KMS-11 (cell line): Measurements from ENCODE around the gene PPP4R3A.

ENCODE experiments used
- H2AFZ ChIP-seq: fragments of 200-600 bp; sonication (generic); 2 replicates; pipeline ENCODE4 v1.6.1; 2016; ENCODE audit warnings: antibody characterized with exemption, mixed run types, low read depth
- H3K27ac ChIP-seq: fragments of 200-600 bp; sonication (generic); 2 replicates; pipeline ENCODE4 v1.6.1; 2016; ENCODE audit warnings: mild to moderate bottlenecking, mixed run types
- H3K27me3 ChIP-seq: fragments of 200-600 bp; sonication (generic); 2 replicates; pipeline ENCODE4 v1.6.1; 2017; ENCODE audit warnings: mild to moderate bottlenecking, low read depth, mixed run types, moderate library complexity; ENCODE audit not compliant: insufficient read depth
- H3K36me3 ChIP-seq: fragments of 200-600 bp; sonication (generic); 2 replicates; pipeline ENCODE4 v1.6.1; 2017; ENCODE audit warnings: mild to moderate bottlenecking, mixed run types; ENCODE audit not compliant: insufficient read depth
- H3K4me1 ChIP-seq: fragments of 200-600 bp; sonication (generic); 2 replicates; pipeline ENCODE4 v1.6.1; 2016; ENCODE audit warnings: mild to moderate bottlenecking, low read depth, mixed run types; ENCODE audit not compliant: poor library complexity, severe bottlenecking
- H3K4me2 ChIP-seq: fragments of 200-600 bp; sonication (generic); 2 replicates; pipeline ENCODE4 v1.7.0; 2016; ENCODE audit warnings: mild to moderate bottlenecking, mixed run types
- H3K4me3 ChIP-seq: fragments of 200-600 bp; sonication (generic); IDR thresholded peaks from 2 replicates; pipeline ENCODE4 v1.6.1; 2017; ENCODE audit warnings: low read depth, low read length, mixed read lengths; ENCODE audit not compliant: insufficient read depth
- H3K79me2 ChIP-seq: fragments of 200-600 bp; sonication (generic); 2 replicates; pipeline ENCODE4 v1.6.1; 2016; ENCODE audit warnings: low read depth, mixed run types; ENCODE audit not compliant: insufficient read depth
- H3K9ac ChIP-seq: fragments of 200-600 bp; sonication (generic); 2 replicates; pipeline ENCODE4 v1.6.1; 2016; ENCODE audit warnings: mild to moderate bottlenecking, mixed run types
- H4K20me1 ChIP-seq: fragments of 200-600 bp; sonication (generic); 2 replicates; pipeline ENCODE4 v1.6.1; 2016; ENCODE audit warnings: mild to moderate bottlenecking, mixed run types; ENCODE audit not compliant: insufficient read depth
- TF ChIP-seq, protein P1 (sequence below): fragments of 200-600 bp; sonication (generic); conservative IDR thresholded peaks from 2 replicates; pipeline ENCODE4 v1.6.1; 2017; ENCODE audit warnings: low read depth, mild to moderate bottlenecking, antibody characterized with exemption, low read length, moderate library complexity, mixed read lengths

The PPP4R3A gene

DNA sequence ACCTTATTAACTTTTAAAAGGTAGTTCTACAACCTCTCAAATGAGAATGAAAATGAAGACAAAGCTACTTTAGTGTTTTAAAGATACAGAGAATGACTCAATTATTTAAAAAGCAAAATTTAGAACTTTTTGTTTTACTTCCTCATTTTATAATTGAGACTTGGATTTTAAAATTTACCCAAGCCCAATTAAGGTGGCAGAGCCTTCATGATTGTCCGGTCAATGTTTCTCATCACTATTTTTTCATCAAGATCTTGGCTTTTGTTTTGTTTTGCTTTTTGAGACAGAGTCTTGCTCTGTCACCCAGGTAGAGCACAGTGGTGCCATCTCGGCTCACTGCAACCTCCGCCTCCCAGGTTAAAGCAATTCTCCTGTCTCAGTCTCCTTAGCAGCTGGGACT, 32.7 kb downstream of the PPP4R3A start:
- Histone ChIP-seq H3K36me3 (peaks cover 6% of the 10 kb centered on the region; the same call in 1 of the 2 replicates), H2AFZ (no peak overlapping the region), H4K20me1 (no peaks in the 10 kb centered on the region), H3K27me3 (no peaks in the 10 kb centered on the region), H3K9ac (no peak overlapping the region), H3K4me3 (no peak overlapping the region), H3K27ac (no peak overlapping the region), H3K79me2 (peaks cover 30% of the 10 kb centered on the region; the same call in 1 of the 2 replicates), H3K4me1 (no peaks in the 10 kb centered on the region), H3K4me2 (no peak overlapping the region)
- TF ChIP-seq, protein P1, sequence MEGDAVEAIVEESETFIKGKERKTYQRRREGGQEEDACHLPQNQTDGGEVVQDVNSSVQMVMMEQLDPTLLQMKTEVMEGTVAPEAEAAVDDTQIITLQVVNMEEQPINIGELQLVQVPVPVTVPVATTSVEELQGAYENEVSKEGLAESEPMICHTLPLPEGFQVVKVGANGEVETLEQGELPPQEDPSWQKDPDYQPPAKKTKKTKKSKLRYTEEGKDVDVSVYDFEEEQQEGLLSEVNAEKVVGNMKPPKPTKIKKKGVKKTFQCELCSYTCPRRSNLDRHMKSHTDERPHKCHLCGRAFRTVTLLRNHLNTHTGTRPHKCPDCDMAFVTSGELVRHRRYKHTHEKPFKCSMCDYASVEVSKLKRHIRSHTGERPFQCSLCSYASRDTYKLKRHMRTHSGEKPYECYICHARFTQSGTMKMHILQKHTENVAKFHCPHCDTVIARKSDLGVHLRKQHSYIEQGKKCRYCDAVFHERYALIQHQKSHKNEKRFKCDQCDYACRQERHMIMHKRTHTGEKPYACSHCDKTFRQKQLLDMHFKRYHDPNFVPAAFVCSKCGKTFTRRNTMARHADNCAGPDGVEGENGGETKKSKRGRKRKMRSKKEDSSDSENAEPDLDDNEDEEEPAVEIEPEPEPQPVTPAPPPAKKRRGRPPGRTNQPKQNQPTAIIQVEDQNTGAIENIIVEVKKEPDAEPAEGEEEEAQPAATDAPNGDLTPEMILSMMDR: no peak

DNA sequence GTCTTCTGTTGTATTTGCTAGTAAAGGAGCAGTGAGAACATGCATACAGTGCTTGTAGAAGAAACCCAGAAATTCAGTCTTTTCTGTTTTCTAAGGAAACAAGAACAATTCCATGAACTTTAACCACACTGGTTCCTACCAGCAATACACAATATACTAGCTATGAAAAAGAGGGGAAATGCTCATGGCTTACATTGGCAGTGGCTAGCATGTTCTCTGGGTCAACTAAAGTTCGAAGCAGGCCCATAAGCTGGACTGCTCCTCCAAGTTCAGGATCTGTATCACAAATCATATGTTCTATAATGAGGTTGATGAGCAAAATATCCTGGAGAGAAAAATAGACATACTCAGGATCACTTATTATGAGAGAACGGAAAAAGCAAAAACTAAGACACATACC, 37.1 kb downstream of the PPP4R3A start:
- H3K36me3 ChIP-seq: peaks cover 6% of the 10 kb centered on the region; the same call in 1 of the 2 replicates
- no peak overlapping the region for H3K4me2 ChIP-seq

DNA sequence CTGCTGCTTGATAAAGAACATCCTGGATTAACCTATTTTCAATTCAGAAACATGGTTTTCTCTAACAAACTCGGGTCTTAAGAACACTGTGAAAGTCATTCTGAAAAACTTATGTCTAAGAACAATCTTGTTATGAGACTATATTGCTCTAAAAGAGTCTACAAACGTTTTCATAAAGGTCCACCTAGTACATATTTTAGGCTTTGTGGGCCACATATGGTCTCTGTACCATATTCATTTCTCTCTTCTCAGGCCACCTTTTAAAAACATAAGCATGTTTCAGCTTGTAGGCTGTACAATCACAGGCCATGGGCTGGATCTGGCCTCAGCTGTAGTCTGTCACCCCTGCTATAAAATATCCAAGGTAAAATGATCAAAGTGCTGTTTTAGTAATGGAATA, 39.9 kb downstream of the PPP4R3A start:
- TF ChIP-seq, protein P1: no peak
- Histone ChIP-seq H3K4me2 (no peak overlapping the region), H2AFZ (no peak overlapping the region), H4K20me1 (no peaks in the 10 kb centered on the region), H3K9ac (no peak overlapping the region), H3K27ac (no peak overlapping the region), H3K4me3 (no peak overlapping the region), H3K36me3 (no peaks in the 10 kb centered on the region), H3K4me1 (no peaks in the 10 kb centered on the region), H3K79me2 (no peaks in the 10 kb centered on the region), H3K27me3 (no peaks in the 10 kb centered on the region)

More for the DNA sequence above, 37.1 kb downstream of the PPP4R3A start:
- H3K27me3 ChIP-seq: no peaks in the 10 kb centered on the region
- H3K79me2 ChIP-seq: peaks cover 3% of the 10 kb centered on the region; the same call in 1 of the 2 replicates
- H4K20me1 ChIP-seq: no peaks in the 10 kb centered on the region
- no peak overlapping the region for H3K27ac ChIP-seq
- TF ChIP-seq, protein P1: no peak
- no peak overlapping the region for H3K9ac ChIP-seq
- H3K4me1 ChIP-seq: no peaks in the 10 kb centered on the region
- no peak overlapping the region for H2AFZ ChIP-seq
- H3K4me3 ChIP-seq: no peak overlapping the region

DNA sequence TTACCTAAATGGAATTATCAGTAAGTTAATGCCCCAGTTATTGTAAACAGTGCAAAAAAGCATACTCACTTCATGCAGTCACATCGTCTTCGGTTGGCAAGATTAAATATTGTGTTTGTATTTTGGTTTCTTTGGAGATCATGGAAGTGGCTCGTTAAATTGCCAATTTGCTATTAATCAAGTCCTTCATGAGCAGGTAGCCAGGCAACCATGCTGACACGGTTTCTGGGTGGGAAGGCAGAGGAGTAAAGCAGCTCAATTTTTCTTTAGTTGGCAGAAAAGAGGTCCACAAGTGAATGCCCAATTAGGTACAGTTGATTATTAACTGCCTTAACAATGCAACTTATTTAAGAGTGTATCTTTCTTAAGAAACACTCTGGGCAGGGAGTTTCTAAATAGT, 43.9 kb downstream of the PPP4R3A start:
- H4K20me1 ChIP-seq: no peaks in the 10 kb centered on the region
- H3K4me3 ChIP-seq: no peak overlapping the region
- H3K79me2 ChIP-seq: no peaks in the 10 kb centered on the region
- no peaks in the 10 kb centered on the region for H3K4me1 ChIP-seq
- H3K27ac ChIP-seq: no peak overlapping the region
- no peaks in the 10 kb centered on the region for H3K27me3 ChIP-seq
- H3K9ac ChIP-seq: no peak overlapping the region
- no peaks in the 10 kb centered on the region; the same call in 1 of the 2 replicates for H3K36me3 ChIP-seq
- TF ChIP-seq, protein P1: no peak
- H2AFZ ChIP-seq: no peak overlapping the region
- no peak overlapping the region for H3K4me2 ChIP-seq
